Ovary (tissue), 9 donors: Measurements from ENCODE around the gene CCDC160. TPM values are rescaled to one million over a fixed set of nuclear protein-coding genes. Genes with fewer than 3 reads are reported as not detected.

Source experiments
- DNase-seq, 5 donors: peaks; one replicate each; pipeline ENCODE4 v3.0.0-alpha.2; 2019 to 2020
- H3K27ac ChIP-seq, 2 donors: fragments of 200-600 bp; one replicate each; pipeline versions ENCODE4 v1.5.1 to v1.8.0; 2019 to 2022
- H3K27me3 ChIP-seq: fragments of 200-600 bp; one replicate; pipeline ENCODE4 v1.8.0; 2022
- H3K36me3 ChIP-seq: fragments of 200-600 bp; sonication (generic); one replicate; pipeline ENCODE4 v1.5.1; 2019
- H3K4me1 ChIP-seq: one replicate; pipeline ENCODE4 v1.8.1; 2013; ENCODE audit warnings: mild to moderate bottlenecking, moderate library complexity; ENCODE audit not compliant: insufficient read depth
- H3K4me3 ChIP-seq: fragments of 200-600 bp; sonication (generic); one replicate; pipeline ENCODE4 v1.5.1; 2017
- H3K9me3 ChIP-seq, 2 donors: fragments of 200-600 bp in 1 of 2; sonication (generic) in 1 of 2; one replicate each; pipeline versions ENCODE4 v1.5.1 to v1.8.1; 2013 to 2019; ENCODE audit warnings: mild to moderate bottlenecking in 1 of 2, moderate library complexity in 1 of 2
- CTCF ChIP-seq, 3 donors: fragments of 450-650 bp in 2 of 3; fragments of 200-600 bp in 1 of 3; IDR thresholded peaks; one replicate each; pipeline versions ENCODE4 v1.5.1 to v1.8.0; 2016 to 2022; ENCODE audit warnings: antibody characterized with exemption in 3 of 3, mild to moderate bottlenecking in 1 of 3
- EP300 ChIP-seq: sonication (generic); formaldehyde crosslinking; IDR thresholded peaks from one replicate; pipeline ENCODE4 v1.6.1; 2017; ENCODE audit warnings: antibody characterized with exemption
- POLR2A ChIP-seq: fragments of 450-650 bp; IDR thresholded peaks from one replicate; pipeline ENCODE4 v1.6.1; 2017; ENCODE audit warnings: antibody characterized with exemption, mild to moderate bottlenecking, moderate library complexity
- WGBS, 3 donors: extraction: QIAGEN DNeasy Blood & Tissue Kit in 1 of 3; methylation state at CpG; one replicate each; pipeline versions ENCODE4 v1.1.5 to v1.1.7; 2013 to 2017; 5-methylcytosine and 5-hydroxymethylcytosine counted together
- intact Hi-C, 4 donors: fragments of 100-400 bp; cut with DNase I; formaldehyde crosslinking; loops; one replicate each; pipeline versions ENCODE4 v1.11.0 to v1.15.1; 2022 to 2023
- polyA plus RNA-seq, 2 donors: library from polyadenylated mRNA; stranded (reverse); fragments of 200-250 nt in 1 of 2; fragments of 350-450 nt in 1 of 2; fragmentation: Illumina TruSeq in 1 of 2; extraction: RNeasy Lipid Tissue Mini Kit (QIAGEN cat#74804) in 1 of 2; gene quantifications; one replicate each; pipeline ENCODE4 v1.2.3, GENCODE V29; 2013 to 2014
- total RNA-seq, 7 donors: library from RNA; depleted of rRNA in 2 of 7; stranded (reverse); fragments of >200 nt in 2 of 7; fragmentation: NEBNext Ultra II Directional in 3 of 7; extraction: Animal tissue kit (Norgen Biotek cat#: 25700) in 3 of 7; gene quantifications; one replicate each; pipeline versions ENCODE4 v1.1.0 to v1.2.4, GENCODE V29; 2016 to 2023
- donor health status: DM: no; HTN: no; CAD: no; lungs with moderate emphysema.
- donor health status: DM: no; HTN: no; CAD: no.
- donor health status: Bipolar disorder and iron deficiency.
- donor health status: DM: yes; HTN: yes; CAD: no.
- donor health status: DM: no; HTN: no; CAD: no.
- donor health status: DM: yes; HTN: yes; CAD: no.

CCDC160 gene
- total and polyA plus RNA-seq, 9 donors: 0.33 to 1.8 (median 1.0) TPM

DNA sequence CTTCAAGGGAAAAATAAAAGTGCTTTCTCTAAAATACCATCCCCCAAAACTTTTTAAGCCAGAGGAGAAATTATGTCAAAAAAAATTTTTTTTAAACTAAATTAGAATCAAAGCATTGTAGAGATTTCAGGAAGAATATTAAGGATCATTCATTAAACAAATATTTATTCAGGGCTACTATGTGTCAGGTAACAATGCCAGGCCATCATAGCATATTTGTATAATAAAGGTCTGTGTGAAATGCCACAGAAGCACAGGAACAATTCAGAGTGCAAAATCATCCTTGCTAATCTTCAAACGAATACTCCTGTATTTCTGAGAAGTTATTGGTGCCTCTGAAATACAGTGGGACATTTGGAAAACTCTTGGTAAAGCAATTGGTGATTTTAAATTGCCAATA, 2.0 kb downstream of the CCDC160 start:
- no peaks in the 10 kb centered on the region for H3K36me3 ChIP-seq
- no peak overlapping the region for H3K27ac ChIP-seq
- intact Hi-C loops: no loop called here
- H3K27me3 ChIP-seq: no peaks in the 10 kb centered on the region
- no peaks in the 10 kb centered on the region for H3K4me1 ChIP-seq
- no peak for TF ChIP-seq POLR2A
- no peak for TF ChIP-seq EP300
- no peak for TF ChIP-seq CTCF (IDR thresholded peaks at IDR 0.05)
- WGBS, 3 donors: 33 to 38% (median 34%) methylated on average over 1 of the region's 1 CpG
- no peaks in the 10 kb centered on the region for H3K9me3 ChIP-seq
- DNase-seq: no peak
- H3K4me3 ChIP-seq: no peak overlapping the region

GRCh38 chrX:134240209-134240608, 3.2 kb downstream of the CCDC160 start:
- WGBS, 3 donors: 30 to 44% (median 32%) methylated on average over 2 of the region's 2 CpGs
- Histone ChIP-seq H3K27ac (no peak overlapping the region), H3K4me3 (no peak overlapping the region), H3K27me3 (no peaks in the 10 kb centered on the region), H3K4me1 (no peaks in the 10 kb centered on the region), H3K36me3 (no peaks in the 10 kb centered on the region), H3K9me3 (no peaks in the 10 kb centered on the region)
- no peak for TF ChIP-seq CTCF (IDR thresholded peaks at IDR 0.05)
- TF ChIP-seq EP300: no peak
- TF ChIP-seq POLR2A: no peak
- no peak for DNase-seq
- intact Hi-C loops: no loop called here

DNA sequence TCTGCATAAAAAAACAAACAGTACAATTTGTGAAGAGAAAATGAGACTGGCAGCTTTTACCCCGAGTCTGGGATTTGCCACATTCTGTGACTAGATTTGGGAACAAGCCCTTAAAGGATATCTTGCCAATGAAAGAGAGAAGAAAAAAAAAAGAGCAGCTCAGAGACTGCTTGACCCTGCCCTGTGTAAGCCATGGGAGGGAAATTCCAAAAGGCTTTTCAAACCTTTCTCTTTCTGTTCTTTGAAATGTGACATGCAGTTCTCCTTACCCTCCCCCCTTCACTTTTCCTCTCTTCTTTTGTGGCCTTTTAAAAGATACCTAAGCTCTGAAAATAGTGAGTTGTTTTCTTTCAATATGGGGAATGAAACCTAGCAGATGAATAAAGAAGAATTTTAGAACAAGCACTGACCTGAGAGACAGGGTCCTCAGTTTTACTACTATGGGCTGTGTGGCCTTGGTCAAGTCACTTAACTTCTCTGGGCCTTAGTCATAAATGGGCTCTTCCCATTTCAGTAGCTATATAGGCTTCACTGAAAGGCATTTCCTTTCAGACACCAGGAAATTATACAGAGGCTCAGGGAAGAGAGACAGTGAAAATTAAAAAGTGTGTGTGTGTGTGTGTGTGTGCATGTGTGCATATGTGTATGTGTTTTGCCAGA, 5.1 kb downstream of the CCDC160 start:
- H3K4me1 ChIP-seq: no peaks in the 10 kb centered on the region
- WGBS, 3 donors: 51 to 58% (median 53%) methylated on average over 1 of the region's 1 CpG
- no peak overlapping the region for H3K27ac ChIP-seq
- H3K27me3 ChIP-seq: no peaks in the 10 kb centered on the region
- H3K4me3 ChIP-seq: no peak overlapping the region
- H3K9me3 ChIP-seq: no peaks in the 10 kb centered on the region
- no peak for DNase-seq
- TF ChIP-seq EP300 (no peak), CTCF (IDR thresholded peaks at IDR 0.05) (no peak), POLR2A (no peak)
- H3K36me3 ChIP-seq: no peaks in the 10 kb centered on the region
- intact Hi-C loops: no loop called here

- no peaks in the 10 kb centered on the region for H3K4me1 ChIP-seq
- H3K36me3 ChIP-seq: no peaks in the 10 kb centered on the region
- no peak overlapping the region for H3K4me3 ChIP-seq
- no peak overlapping the region for H3K27ac ChIP-seq
- H3K27me3 ChIP-seq: no peaks in the 10 kb centered on the region
- DNase-seq: no peak
- intact Hi-C loops: no loop called here
- no peaks in the 10 kb centered on the region for H3K9me3 ChIP-seq
- TF ChIP-seq POLR2A (no peak), CTCF (IDR thresholded peaks at IDR 0.05) (no peak), EP300 (no peak)
Measured at GRCh38 chrX:134244043-134244442, 7.1 kb downstream of the CCDC160 start.
